B cell (primary cell): Measurements from ENCODE around the gene CBL.

ENCODE experiments used
- EZH2 ChIP-seq: IDR thresholded peaks from 2 replicates; pipeline ENCODE4 v1.6.1; 2012; ENCODE audit warnings: borderline replicate concordance, low read depth, mild to moderate bottlenecking, moderate library complexity, low read length; ENCODE audit not compliant: insufficient read depth, poor library complexity, severe bottlenecking
- TF ChIP-seq, protein P1 (sequence below): fragments of 200-600 bp; IDR thresholded peaks from one replicate; pipeline ENCODE4 v1.8.0; 2022; ENCODE audit warnings: antibody characterized with exemption, mild to moderate bottlenecking

DNA sequence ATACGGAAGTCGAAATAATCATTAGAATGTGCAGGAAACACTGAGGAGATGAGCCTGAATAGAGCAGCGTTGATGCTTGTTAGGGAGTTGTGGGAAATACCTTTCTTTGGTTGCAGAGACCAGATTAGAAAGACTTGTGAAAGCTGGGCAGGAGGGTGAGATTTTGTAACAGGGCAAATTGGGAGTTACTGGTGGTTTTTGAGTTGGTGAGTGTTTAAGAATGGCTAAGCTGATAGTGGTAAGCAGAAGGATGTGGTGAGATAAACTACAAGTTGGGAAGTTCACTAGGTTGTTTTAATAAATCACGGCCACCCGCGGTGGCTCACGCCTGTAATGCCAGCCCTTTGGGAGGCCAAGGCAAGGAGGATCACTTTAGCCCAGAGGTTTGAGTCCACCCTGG is 76.4 kb downstream of the CBL start:
- TF ChIP-seq, protein P1, sequence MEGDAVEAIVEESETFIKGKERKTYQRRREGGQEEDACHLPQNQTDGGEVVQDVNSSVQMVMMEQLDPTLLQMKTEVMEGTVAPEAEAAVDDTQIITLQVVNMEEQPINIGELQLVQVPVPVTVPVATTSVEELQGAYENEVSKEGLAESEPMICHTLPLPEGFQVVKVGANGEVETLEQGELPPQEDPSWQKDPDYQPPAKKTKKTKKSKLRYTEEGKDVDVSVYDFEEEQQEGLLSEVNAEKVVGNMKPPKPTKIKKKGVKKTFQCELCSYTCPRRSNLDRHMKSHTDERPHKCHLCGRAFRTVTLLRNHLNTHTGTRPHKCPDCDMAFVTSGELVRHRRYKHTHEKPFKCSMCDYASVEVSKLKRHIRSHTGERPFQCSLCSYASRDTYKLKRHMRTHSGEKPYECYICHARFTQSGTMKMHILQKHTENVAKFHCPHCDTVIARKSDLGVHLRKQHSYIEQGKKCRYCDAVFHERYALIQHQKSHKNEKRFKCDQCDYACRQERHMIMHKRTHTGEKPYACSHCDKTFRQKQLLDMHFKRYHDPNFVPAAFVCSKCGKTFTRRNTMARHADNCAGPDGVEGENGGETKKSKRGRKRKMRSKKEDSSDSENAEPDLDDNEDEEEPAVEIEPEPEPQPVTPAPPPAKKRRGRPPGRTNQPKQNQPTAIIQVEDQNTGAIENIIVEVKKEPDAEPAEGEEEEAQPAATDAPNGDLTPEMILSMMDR: no peak
- TF ChIP-seq EZH2: no peak
